MM.1S (cell line): ENCODE data around the gene UGGT2.

Experiments used
- CTCF ChIP-seq: fragments of 300-600 bp; sonication (generic); IDR thresholded peaks from 2 replicates; pipeline ENCODE4 v1.5.1; 2016; ENCODE audit warnings: antibody characterized with exemption, low read length, mixed read lengths
- EZH2 ChIP-seq: fragments of 300-600 bp; sonication (generic); optimal IDR thresholded peaks from 2 replicates; pipeline ENCODE3; 2017; ENCODE audit warnings: low read depth, mild to moderate bottlenecking, antibody characterized with exemption, low read length, mixed read lengths
- EZH2phosphoT487 ChIP-seq: fragments of 300-600 bp; sonication (generic); IDR thresholded peaks from 2 replicates; pipeline ENCODE4 v1.6.1; 2018; ENCODE audit warnings: antibody characterized with exemption, low read length

GRCh38 chr13:96065849-96066248 lies 12.6 kb upstream of the UGGT2 start:
- no peak for TF ChIP-seq CTCF
- no peak for TF ChIP-seq EZH2
- no peak for TF ChIP-seq EZH2phosphoT487
